Measurements from ENCODE around the gene EEF1A2.

The EEF1A2 gene

DNA sequence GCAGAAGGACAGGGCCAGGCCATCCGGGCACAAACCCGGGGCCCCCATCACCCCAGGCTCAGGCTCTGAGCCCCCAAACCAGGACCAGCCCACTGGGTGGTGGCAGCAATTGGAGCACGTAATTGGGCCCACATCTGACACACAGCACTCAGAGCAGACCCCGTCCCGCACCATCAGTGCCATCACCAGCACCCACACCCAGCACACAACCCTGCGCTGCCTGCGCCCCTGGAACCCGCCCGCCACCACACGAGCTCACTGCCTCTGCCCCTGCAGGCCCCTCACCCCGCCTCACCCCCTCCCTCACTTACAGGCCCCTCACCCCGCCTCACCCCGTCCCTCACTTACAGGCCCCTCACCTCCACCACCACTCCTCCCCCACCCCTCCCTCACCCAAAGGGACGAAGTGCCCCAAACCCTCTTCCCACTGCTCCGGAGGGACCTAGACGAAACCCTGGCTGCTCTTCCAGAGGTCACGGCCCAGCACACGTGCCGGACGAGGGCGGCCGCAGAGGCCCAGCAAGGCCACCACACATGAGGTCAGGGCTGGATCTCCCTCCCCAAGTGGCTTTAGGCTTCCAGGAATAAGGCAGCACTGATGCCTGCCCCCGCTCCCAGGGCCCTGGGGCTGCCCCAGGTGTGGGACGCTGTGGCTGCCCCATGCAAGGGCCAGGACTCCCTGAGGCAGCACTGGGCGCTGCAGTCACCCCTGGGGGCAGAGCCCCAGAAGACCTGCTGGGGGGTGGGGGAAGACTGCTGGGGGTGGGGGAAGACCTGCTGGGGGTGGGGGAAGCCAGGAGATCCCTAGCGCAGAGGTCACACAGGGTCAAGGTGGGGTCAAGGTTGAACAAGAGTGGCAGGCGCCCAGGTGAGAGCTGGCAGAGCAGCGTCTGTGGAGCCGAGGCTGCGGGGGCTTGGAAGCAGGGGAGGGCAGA, 48.8 kb downstream of the EEF1A2 start:
- no peak for DNase-seq (ENCODE audit: low spot score)

DNA sequence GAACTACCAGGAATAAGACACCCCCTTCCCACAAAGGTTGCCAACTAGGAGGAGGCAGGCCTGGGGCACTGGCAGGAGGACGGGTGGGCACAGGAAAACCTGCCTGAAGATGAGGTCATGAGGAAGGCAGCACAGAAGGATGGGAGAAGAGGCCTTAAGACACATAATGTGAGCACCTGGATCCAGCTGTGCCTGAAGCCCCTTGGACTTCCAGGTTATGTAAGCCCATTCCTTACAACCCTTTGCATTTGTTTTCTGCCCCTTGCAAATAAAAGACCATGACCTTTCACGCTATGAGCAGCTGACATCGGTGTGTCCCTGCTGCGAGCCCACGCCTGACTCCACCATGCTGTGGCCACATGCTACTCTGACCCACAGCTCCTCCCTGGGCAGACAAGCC, 49.9 kb downstream of the EEF1A2 start:
- no peak for DNase-seq (ENCODE audit: low spot score)

DNA sequence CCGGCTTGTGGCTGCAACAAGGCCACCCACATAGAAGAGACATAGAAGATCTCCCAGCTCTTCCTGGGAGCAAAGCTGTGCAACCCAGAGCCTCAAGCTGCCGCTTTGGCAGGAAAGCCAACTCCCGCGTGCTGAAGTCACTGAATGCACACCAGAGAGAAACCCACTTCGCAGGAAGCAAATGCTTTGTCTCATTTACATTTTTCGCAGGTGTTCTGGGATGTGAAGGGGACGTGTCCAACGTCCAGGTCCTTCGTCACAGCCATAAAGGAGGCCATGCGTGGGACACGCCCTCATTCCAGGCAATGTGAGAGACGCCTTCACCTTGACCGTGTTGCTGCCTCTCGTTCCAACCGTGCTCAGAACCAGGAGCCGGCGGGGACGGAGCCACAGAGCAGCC, 50.9 kb downstream of the EEF1A2 start:
- DNase-seq (ENCODE audit: low spot score), result no peak

DNA sequence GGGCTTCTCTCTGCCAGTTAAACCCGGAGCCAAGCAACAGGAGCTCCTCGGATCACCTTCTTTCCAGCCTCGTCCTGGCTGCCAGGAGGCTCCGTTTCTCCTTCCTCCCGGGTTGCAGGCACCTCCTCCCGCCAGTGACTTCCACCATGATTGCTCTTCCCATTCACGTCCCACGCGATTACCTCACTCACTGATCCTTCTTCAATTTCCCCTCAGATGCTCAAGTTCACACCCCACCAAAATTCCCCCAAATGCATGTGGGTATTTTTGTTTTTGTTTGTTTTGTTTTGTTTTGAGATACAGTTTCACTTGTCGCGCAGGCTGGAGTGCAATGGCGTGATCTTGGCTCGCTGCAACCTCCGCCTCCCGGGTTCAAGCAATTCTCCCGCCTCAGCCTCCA, 51.6 kb downstream of the EEF1A2 start:
- no peak for DNase-seq (ENCODE audit: low spot score)

DNA sequence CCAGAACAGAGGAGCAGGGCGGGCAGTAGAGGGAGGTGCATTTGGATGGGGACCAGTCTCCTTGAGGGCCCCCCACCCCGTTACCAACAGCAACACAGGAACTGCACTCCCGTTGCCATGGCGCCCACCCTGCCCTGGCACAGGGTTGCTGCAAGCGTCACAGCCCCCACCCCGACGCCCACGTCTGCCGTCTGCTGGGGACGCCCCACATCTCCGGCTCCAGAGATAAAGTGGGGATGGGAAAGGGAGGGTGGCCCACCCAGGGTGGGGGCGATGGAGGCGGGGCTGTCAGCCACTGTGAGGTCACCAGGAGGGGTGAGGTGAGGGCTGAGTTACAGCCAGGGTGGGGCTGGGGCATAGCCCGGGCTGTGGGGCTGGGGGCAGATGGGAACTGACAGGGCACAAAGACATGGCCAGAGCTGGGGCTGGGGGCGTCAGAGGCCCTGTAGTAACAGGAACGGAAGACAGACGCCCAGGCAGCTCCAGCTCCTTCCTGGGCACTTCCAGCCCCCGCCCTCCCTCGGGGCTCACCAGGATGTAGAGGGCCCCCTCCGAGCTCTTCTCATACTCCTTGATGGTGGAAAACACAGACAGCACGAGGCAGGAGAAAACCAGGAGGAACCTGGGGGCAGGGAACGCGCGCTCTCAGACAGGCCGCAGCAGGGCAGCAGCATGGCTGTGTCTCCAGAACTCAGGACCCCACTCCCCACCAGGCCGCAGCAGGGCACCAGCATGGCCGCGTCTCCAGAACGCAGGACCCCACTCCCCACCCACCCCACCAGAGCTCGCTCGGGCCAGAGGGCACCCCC, 52.5 kb downstream of the EEF1A2 start:
- no peak for DNase-seq (ENCODE audit: low spot score)

DNA sequence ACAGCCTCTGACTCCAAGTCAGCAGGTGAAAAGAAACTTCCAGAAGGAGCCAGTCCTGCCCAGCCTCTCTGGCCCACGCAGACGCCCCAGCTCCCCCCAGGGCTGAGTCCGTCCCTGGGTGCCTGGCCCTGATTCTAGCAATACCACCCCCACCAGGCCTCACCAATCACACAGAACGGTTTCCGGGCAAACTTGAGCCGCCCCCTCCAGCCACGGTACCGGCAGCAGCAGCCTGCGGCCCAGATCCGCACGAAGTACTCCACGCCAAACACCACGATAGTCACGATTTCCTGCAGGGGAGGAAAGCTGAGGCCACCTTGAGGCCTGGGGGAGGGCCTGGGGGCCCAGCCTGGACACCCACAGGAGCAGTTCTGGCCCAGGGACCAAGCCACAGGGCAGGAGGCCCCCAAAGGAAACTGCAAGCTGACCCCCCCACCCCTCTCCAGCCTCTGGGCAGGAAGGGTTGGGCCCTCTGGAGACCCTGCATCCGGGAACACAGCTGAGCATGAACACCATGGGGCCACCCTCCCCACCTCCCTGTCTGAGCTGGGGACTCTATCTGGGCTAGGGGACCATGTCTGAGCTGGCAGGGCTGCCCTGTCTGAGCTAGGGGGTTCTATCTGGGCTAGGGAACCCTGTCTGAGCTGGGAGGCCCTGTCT, 53.7 kb downstream of the EEF1A2 start:
- no peak for DNase-seq (ENCODE audit: low spot score)

DNA sequence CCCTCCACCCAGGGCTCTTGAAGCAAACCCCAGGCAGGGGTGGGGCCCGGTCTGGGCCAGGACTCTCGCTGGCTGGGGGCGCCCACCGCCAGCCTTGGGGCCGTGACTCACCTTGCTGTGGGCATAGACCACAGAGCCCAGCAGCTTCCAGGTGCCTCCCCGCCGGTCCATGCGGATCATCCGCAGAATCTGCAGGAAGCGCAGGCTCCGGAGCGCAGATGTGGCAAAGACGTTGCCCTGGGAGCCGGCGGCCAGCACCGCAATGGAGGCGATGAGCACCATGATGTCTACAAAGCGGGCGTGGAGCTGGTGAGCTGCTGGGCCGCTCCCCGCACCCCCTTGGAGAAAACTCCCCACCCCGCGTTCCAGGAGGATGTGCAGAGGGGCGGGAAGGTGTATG, 54.3 kb downstream of the EEF1A2 start:
- DNase-seq (ENCODE audit: low spot score), result no peak

DNA sequence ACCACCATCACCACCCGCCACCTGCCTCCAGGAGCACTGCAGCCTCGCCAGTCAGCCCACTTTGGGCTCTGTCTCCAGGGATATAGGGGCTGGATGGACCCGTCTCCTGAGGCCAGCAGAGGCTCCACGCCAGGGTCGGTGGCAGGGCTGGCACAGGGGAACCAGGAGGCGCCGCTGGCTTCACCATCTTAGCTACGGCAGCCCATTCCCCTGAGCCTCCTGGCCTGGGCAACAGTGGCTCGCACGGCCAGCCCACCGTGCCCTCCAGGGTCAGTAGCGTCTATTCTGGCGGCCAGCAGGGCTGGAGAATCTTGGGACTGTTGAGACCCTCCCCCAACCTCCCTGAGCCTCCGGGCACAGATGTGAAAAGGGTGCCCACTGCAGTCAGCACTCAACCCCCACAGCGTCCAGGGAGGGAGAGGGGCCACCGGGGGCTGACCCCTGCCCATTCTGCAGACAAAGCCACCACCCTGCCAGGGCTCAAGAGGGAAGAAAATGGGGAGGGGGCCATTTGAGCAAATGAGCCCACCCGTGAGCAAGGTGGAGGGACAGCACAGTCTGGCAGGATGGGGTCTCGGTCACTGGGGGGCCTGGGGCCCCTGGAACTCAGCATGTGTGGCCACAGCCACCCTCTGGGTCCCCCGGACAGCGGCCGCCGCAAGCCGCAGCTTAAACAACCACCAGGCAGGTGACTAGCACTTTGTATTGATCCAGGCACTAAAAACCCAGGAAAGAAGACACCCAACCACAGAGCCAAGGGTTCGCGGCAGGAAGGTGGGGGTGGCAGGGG, 55.1 kb downstream of the EEF1A2 start:
- no peak for DNase-seq (ENCODE audit: low spot score)

DNA sequence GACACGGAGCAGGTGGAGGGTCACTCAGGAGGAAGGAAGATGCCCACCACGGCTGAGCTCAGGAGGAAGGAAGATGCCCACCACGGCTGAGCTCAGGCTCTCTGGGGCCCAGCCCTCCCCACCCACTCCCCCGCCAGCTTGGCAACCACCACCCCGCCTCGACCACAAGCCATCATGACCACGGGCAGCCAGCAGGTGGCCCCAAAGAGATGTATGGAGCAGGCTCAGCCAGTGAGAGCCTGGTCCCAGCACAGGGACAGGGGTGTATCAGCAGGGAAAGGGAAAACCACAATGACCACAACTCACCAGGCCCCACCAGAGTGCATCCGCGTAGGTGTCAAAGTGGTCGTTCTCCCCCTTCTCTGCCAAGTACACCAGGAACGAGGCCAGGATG, 56.8 kb downstream of the EEF1A2 start:
- DNase-seq (ENCODE audit: low spot score), result no peak

DNA sequence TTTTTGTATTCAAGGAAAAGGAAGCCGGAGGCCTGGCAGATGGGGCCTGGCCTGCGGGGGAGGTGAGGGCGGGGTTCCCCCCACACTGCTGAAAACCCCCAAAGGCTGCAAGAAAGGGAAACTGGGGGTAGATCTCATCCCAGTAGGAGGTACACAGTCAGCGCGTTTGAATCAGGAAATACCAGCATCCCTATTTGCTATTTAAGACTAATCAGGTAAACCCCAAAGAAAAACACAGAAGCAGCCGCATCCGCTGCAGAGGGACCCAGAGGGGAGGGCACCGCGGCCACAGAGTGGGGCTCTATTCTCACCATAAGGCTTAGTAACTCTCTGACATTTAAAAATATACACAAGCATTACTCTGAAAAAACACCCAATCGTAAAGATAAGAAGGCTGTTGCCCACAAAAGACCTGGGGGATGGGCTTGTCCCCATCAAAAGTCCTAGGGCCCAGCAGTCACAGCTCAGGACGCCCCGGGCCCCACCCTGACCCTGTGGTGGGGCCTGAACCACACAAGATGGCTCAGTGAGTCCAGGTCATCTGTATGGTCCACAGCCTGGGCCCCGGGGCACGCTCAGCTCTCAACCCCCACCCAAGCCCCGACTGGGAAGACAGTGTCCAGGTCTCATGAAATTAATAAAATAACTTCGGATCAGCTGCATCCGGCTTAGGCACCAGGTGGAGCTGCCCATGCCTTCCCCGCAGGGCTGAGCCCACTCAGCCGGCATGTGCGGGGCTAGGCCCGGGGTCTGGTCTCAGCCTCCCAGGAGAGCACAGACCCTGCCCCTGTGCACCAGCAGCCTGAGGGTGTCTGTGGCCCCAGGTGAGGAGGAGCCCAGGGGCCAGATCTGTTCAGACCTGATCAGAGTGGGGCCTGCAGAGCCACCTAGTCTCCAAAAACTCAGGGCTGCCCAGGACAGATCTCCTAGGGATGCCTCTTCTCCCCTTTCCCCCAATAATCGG, 57.5 kb downstream of the EEF1A2 start:
- no peak for DNase-seq (ENCODE audit: low spot score)

DNA sequence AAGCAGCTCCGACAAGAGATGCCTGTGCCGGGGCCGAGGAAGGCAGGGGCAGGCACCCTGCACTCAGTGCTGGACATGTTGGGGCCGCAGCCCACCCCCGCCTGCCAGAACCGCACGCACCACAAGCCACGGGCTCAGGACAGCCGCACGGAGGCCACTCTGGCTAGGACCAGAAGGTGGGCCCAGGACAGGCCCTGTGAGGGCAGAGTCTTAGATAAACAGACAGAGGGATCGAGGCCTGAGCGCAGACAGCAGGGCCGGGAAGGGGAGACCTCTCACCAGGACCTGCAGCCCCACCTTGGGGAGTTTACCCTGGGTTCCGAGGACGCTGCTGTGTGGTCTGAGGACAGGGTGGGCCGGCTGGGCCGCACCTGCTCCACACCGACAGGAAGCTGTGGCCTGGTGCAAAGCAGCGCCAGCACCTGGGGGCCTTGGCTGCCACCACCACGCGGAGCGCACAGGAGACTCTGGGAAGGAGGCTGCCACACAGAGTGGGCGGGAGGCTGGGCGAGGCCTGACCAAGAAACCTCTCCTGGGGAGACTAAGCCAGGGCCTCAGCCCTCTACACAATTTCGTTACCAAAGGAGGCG, 58.4 kb downstream of the EEF1A2 start:
- DNase-seq (ENCODE audit: low spot score), result no peak

DNA sequence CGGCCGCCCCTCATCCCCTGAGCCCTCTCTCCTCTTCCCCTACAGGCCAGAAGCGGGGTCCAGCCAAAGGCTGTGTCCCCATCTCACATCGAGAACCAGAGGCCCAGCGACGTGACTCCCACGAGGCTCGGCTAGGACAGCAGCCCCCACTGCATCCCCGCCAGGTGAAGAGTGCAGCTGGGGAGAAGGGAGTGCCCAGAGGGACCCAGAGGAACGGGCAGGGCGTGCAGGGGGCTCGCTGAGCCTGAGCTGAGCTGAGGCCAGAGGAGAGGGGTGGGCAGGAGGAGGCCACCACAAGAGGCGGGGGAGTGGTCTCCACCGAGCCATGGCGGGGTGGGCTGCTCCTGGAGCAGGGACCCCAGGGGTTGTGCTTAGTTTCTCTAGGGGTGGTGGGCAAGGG, 59.0 kb downstream of the EEF1A2 start:
- DNase-seq (ENCODE audit: low spot score), result no peak

DNA sequence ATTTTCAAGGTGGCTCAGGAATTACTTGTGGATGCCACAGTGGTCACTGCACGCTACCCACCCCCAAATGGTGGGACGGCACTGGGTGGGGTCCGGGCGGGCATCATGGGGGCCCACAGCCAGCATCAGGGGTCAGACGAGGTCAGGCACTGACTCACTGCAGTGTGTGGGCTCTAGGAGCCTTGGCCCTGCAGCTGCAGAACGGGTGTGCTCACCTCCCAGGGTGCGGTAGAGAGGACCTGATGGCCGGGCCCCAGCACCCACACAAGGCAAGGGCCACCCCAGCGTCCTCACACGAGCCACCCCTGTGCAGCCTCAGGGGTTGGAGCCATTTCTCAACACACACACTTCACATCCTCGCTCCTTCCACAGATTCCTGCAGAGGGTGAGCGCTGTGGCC, 60.8 kb downstream of the EEF1A2 start:
- no peak for DNase-seq (ENCODE audit: low spot score)
